GM12878 (cell line): Measurements from ENCODE around the gene SENP5. TPM values are rescaled to one million over a fixed set of nuclear protein-coding genes. Genes with fewer than 3 reads are reported as not detected.

Experiments used
- ATAC-seq: fragments of 200-7000 bp; cut with Tn5 transposase; 3 replicates; pipeline ENCODE4 v1.9.1; 2020; ENCODE audit warnings: mild to moderate bottlenecking, moderate library complexity
- BruUV-seq: library from RNA; stranded (reverse); fragments of 400-500 nt; replicated peaks from 2 replicates; lab custom pipeline; 2021; lab: Mats Ljungman, UMichigan
- CTCF ChIA-PET: fragments of 300-600 bp; sonication (Branson Sonifier 250); formaldehyde crosslinking; extraction: SDS; loops from one replicate; lab custom pipeline; 2021; ENCODE audit warnings: inconsistent platforms; lab: Yijun Ruan, JAX
- POLR2A ChIA-PET: fragments of 350-600 bp; formaldehyde crosslinking; extraction: SDS; loops from one replicate; lab custom pipeline; 2021; ENCODE audit warnings: inconsistent platforms; lab: Charles Lee
- RAD21 ChIA-PET: fragments of 300-600 bp; sonication (Branson Sonifier 250); formaldehyde crosslinking; loops from one replicate; lab custom pipeline; 2023; ENCODE audit warnings: antibody characterized with exemption; ENCODE audit not compliant: unreplicated experiment; lab: Charles Lee
- SMC1A ChIA-PET: fragments of 300-600 bp; sonication (Branson Sonifier 250); formaldehyde crosslinking; loops from one replicate; lab custom pipeline; 2023; ENCODE audit not compliant: unreplicated experiment, uncharacterized antibody; lab: Charles Lee
- DNase-seq: peaks from one replicate; pipeline ENCODE4 v3.0.0-alpha.2; 2011; ENCODE audit warnings: low read depth, low spot score
- FAIRE-seq: peaks from 3 replicates; lab custom pipeline; 2011; peaks lifted over from hg19 to GRCh38; lab: Jason Lieb, UNC
- H2AFZ ChIP-seq: 2 replicates; pipeline ENCODE4 v1.6.0; 2011; ENCODE audit warnings: low read depth, low read length, control low read depth; ENCODE audit not compliant: control insufficient read depth
- H3K27ac ChIP-seq: 2 replicates; pipeline ENCODE4 v1.5.1; 2011; ENCODE audit warnings: control low read depth; ENCODE audit not compliant: control insufficient read depth, insufficient read depth
- H3K27me3 ChIP-seq, 2 experiments: replicated peaks in 1 of 2; 2 replicates each; pipeline versions ENCODE4 v1.6.0 to v1.6.1; 2011; ENCODE audit warnings: low read length in 1 of 2; ENCODE audit not compliant: control insufficient read depth in 2 of 2, insufficient read depth in 2 of 2
- H3K36me3 ChIP-seq, 2 experiments: 2 replicates each; pipeline ENCODE4 v1.5.1; 2011; ENCODE audit warnings: low read length in 1 of 2; ENCODE audit not compliant: control insufficient read depth in 2 of 2, insufficient read depth in 2 of 2
- H3K4me1 ChIP-seq: 2 replicates; pipeline ENCODE4 v1.6.1; 2011; ENCODE audit warnings: mild to moderate bottlenecking, low read length, moderate library complexity, mixed read lengths; ENCODE audit not compliant: control insufficient read depth, insufficient read depth
- H3K4me2 ChIP-seq: 2 replicates; pipeline ENCODE4 v1.6.0; 2011; ENCODE audit warnings: control low read depth; ENCODE audit not compliant: control insufficient read depth, insufficient read depth
- H3K4me3 ChIP-seq: fragments of 200-600 bp; sonication (generic); 2 replicates; pipeline ENCODE4 v1.5.1; 2016
- H3K79me2 ChIP-seq: 2 replicates; pipeline ENCODE4 v1.6.0; 2011; ENCODE audit warnings: low read length; ENCODE audit not compliant: control insufficient read depth, insufficient read depth
- H3K9ac ChIP-seq: 2 replicates; pipeline ENCODE4 v1.8.0; 2011; ENCODE audit warnings: low read length, control low read depth, mixed read lengths; ENCODE audit not compliant: control insufficient read depth, insufficient read depth
- H3K9me3 ChIP-seq: replicated peaks from 3 replicates; pipeline ENCODE4 v1.5.1; 2011; ENCODE audit warnings: mild to moderate bottlenecking, low read length; ENCODE audit not compliant: control insufficient read depth, insufficient read depth
- H4K20me1 ChIP-seq: 2 replicates; pipeline ENCODE4 v1.6.0; 2011; ENCODE audit not compliant: control insufficient read depth, insufficient read depth
- ASH2L ChIP-seq: fragments of 300-600, 200-600 bp; sonication (generic); IDR thresholded peaks from 2 replicates; pipeline ENCODE4 v1.6.1; 2017; ENCODE audit warnings: low read depth, mild to moderate bottlenecking, borderline replicate concordance
- CBX5 ChIP-seq: sonication (generic); IDR thresholded peaks from 2 replicates; pipeline ENCODE4 v1.6.1; 2016; ENCODE audit warnings: low read depth, moderate library complexity, mild to moderate bottlenecking, inconsistent platforms
- CEBPB ChIP-seq, 2 experiments: fragments of 150-350 bp in 1 of 2; IDR thresholded peaks; 2 replicates each; pipeline ENCODE4 v1.6.1; 2012 to 2014; ENCODE audit warnings: low read depth in 2 of 2, low read length in 2 of 2, borderline replicate concordance in 1 of 2, inconsistent platforms in 1 of 2
- KLF5 ChIP-seq: fragments of 450-650 bp; IDR thresholded peaks from 2 replicates; pipeline ENCODE4 v1.6.1; 2014; ENCODE audit warnings: mild to moderate bottlenecking; ENCODE audit not compliant: partially characterized antibody
- MYB ChIP-seq: fragments of 150-350 bp; IDR thresholded peaks from 2 replicates; pipeline ENCODE4 v1.6.1; 2014; ENCODE audit warnings: mild to moderate bottlenecking, low read depth, low read length, borderline replicate concordance
- MYC ChIP-seq: IDR thresholded peaks from 2 replicates; pipeline ENCODE4 v1.6.1; 2011; ENCODE audit warnings: mild to moderate bottlenecking, low read length, moderate library complexity, inconsistent platforms; ENCODE audit not compliant: insufficient read depth, insufficient replicate concordance, insufficient read length, severe bottlenecking
- NFYA ChIP-seq: IDR thresholded peaks from 2 replicates; pipeline ENCODE4 v1.6.1; 2011; ENCODE audit warnings: low read depth, mild to moderate bottlenecking, low read length, improper control_type of control experiment, borderline replicate concordance
- NFYB ChIP-seq: IDR thresholded peaks from 2 replicates; pipeline ENCODE4 v1.6.1; 2011; ENCODE audit warnings: low read depth, mild to moderate bottlenecking, low read length, improper control_type of control experiment, moderate library complexity; ENCODE audit not compliant: insufficient read depth
- POLR2AphosphoS2 ChIP-seq: IDR thresholded peaks from 2 replicates; pipeline ENCODE4 v1.6.1; 2011; ENCODE audit warnings: low read depth, mild to moderate bottlenecking, low read length, improper control_type of control experiment, moderate library complexity
- RAD51 ChIP-seq: fragments of 450-650 bp; IDR thresholded peaks from 2 replicates; pipeline ENCODE4 v1.6.1; 2016; ENCODE audit warnings: moderate library complexity, mild to moderate bottlenecking, inconsistent platforms
- RCOR1 ChIP-seq: conservative IDR thresholded peaks from 2 replicates; pipeline ENCODE4 v1.6.1; 2012; ENCODE audit warnings: low read depth, low read length, improper control_type of control experiment
- ZBED1 ChIP-seq: IDR thresholded peaks from 2 replicates; pipeline ENCODE4 v1.6.1; 2016; ENCODE audit warnings: borderline replicate concordance
- WGBS: methylation state at CpG from one replicate; pipeline ENCODE4 v1.1.6; 2016; ENCODE audit warnings: low lambda C conversion rate; ENCODE audit not compliant: insufficient replicate concordance, insufficient coverage; ENCODE audit errors: missing lambda C conversion rate; 5-methylcytosine and 5-hydroxymethylcytosine counted together
- in situ Hi-C: fragments of 300-500 bp; cut with MboI; formaldehyde crosslinking; loops from 9 replicates; pipeline ENCODE4 v1.14.3; 2018; ENCODE audit warnings: mixed read lengths
- intact Hi-C: fragments of 100-400 bp; cut with micrococcal nuclease; formaldehyde crosslinking; loops from one replicate; pipeline ENCODE4 v1.14.2; 2022; ENCODE audit not compliant: unreplicated experiment
- polyA plus RNA-seq, 11 experiments: library from polyadenylated mRNA; depleted of rRNA in 4 of 11; unstranded in 6 of 11; stranded (reverse) in 5 of 11; fragments of >200 nt; fragmentation: Nextera tagmentation in 4 of 11; fragmentation: Illumina TruSeq in 1 of 11; extraction: Ambion mirVana in 4 of 11; extraction: Trizol in 1 of 11; gene quantifications; 1 replicate in 1 of 11; 2 replicates in 10 of 11; pipeline versions ENCODE4 v1.2.1 to v1.2.3, GENCODE V29; 2011 to 2016; ENCODE audit warnings: inconsistent platforms in 2 of 11, missing spikeins in 2 of 11, low read depth in 1 of 11
- total RNA-seq, 4 experiments: library from RNA; depleted of rRNA in 3 of 4; stranded (reverse); fragments of >200 nt in 3 of 4; fragmentation: Illumina TruSeq in 1 of 4; extraction: Trizol in 1 of 4; gene quantifications; 2 replicates each; pipeline versions ENCODE4 v1.2.1 to v1.2.3, GENCODE V29; 2013 to 2021
- TF ChIP-seq, protein P1 (sequence below): IDR thresholded peaks from 2 replicates; pipeline ENCODE4 v1.6.1; 2011; ENCODE audit warnings: low read depth, low read length, improper control_type of control experiment, borderline replicate concordance
- TF ChIP-seq, protein P2 (sequence below): fragments of 450-650 bp; IDR thresholded peaks from 2 replicates; pipeline ENCODE4 v1.6.1; 2016; ENCODE audit warnings: mild to moderate bottlenecking

The SENP5 gene
- total and polyA plus RNA-seq, 10 of the 15 experiments (the other 5 are each of a cell fraction or from before 2014, with no cell fraction given) = 6.4 to 28.4 (median 15.6) TPM

GRCh38 chr3:196894557-196895295 lies 27.0 kb downstream of the SENP5 start:
- no TSS peak for BruUV-seq
- H3K27ac ChIP-seq = no peak overlapping the region
- RAD21 ChIA-PET = interaction anchor here (0.7 kb wide), 1 partner anchor 52 kb away, joined by 3 read pairs; no protein-coding TSS in a partner anchor

More at GRCh38 chr3:196894557-196895295, 27.0 kb downstream of the SENP5 start:
- ChIA-PET CTCF (no interaction called here), SMC1A (interaction anchor here (0.6 to 0.9 kb wide), 3 partner anchors 9 to 307 kb away, joined by 3 to 4 read pairs (median 3); no protein-coding TSS in a partner anchor)
- no peak overlapping the region for H2AFZ ChIP-seq
- H3K4me2 ChIP-seq = no peak overlapping the region
- no peak for DNase-seq
- peaks cover 2% of the 10 kb centered on the region; the same call in 1 of the 2 replicates for H4K20me1 ChIP-seq
- no peak overlapping the region for H3K9ac ChIP-seq
- no peak for FAIRE-seq
- in situ Hi-C loops = no loop called here
- H3K27me3 ChIP-seq = no peaks in the 10 kb centered on the region
- no peak overlapping the region for H3K4me3 ChIP-seq
- no peaks in the 10 kb centered on the region for H3K9me3 ChIP-seq
- intact Hi-C loops = no loop called here
- no peak for TF ChIP-seq CBX5
- no peak for TF ChIP-seq ZBED1
- no peak for TF ChIP-seq MYB
- TF ChIP-seq, protein P1, sequence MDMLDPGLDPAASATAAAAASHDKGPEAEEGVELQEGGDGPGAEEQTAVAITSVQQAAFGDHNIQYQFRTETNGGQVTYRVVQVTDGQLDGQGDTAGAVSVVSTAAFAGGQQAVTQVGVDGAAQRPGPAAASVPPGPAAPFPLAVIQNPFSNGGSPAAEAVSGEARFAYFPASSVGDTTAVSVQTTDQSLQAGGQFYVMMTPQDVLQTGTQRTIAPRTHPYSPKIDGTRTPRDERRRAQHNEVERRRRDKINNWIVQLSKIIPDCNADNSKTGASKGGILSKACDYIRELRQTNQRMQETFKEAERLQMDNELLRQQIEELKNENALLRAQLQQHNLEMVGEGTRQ = no peak
- TF ChIP-seq MYC = no peak
- no peak for TF ChIP-seq KLF5
- TF ChIP-seq POLR2AphosphoS2 = no peak
- TF ChIP-seq NFYA = no peak
- TF ChIP-seq RCOR1 = no peak
- TF ChIP-seq, protein P2, sequence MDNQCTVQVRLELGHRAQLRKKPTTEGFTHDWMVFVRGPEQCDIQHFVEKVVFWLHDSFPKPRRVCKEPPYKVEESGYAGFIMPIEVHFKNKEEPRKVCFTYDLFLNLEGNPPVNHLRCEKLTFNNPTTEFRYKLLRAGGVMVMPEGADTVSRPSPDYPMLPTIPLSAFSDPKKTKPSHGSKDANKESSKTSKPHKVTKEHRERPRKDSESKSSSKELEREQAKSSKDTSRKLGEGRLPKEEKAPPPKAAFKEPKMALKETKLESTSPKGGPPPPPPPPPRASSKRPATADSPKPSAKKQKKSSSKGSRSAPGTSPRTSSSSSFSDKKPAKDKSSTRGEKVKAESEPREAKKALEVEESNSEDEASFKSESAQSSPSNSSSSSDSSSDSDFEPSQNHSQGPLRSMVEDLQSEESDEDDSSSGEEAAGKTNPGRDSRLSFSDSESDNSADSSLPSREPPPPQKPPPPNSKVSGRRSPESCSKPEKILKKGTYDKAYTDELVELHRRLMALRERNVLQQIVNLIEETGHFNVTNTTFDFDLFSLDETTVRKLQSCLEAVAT = no peak
- no peak for TF ChIP-seq CEBPB (IDR thresholded peaks at IDR 0.05; ENCODE audit: borderline replicate concordance in 1 of 2, low read depth in 2 of 2, low read length in 2 of 2)
- TF ChIP-seq ASH2L = no peak
- no peak for TF ChIP-seq RAD51
- TF ChIP-seq NFYB = no peak
- TF ChIP-seq, all 136 proteins: peak for 0
- ATAC-seq = no peak
- peaks cover 0 to 3% of the 10 kb centered on the region in 2 experiments; a peak in 2 of 4 replicates for H3K36me3 ChIP-seq
- no peaks in the 10 kb centered on the region for H3K4me1 ChIP-seq
- POLR2A ChIA-PET = interaction anchor here (0.7 kb wide), 1 partner anchor 47 kb away, joined by 6 read pairs; no protein-coding TSS in a partner anchor
- WGBS = 92% methylated on average over 10 of the region's 13 CpGs
- H3K79me2 ChIP-seq = peaks cover 18% of the 10 kb centered on the region
